Left renal cortex interstitium (tissue), 4 donors: Measurements from ENCODE around the gene ADTRP. TPM values are rescaled to one million over a fixed set of nuclear protein-coding genes. Genes with fewer than 3 reads are reported as not detected.

ENCODE experiments used
- DNase-seq, 4 donors: peaks; one replicate each; pipeline ENCODE4 v3.0.0-alpha.2; 2013; ENCODE audit warnings: low read depth in 4 of 4, low spot score in 2 of 4, missing footprints in 1 of 4
- polyA plus RNA-seq, 4 donors: library from polyadenylated mRNA; unstranded; fragments of 120-200 nt; gene quantifications; one replicate each; pipeline ENCODE4 v1.2.1, GENCODE V29; 2013; ENCODE audit not compliant: insufficient read length in 4 of 4

ADTRP gene
- polyA plus RNA-seq, 4 donors = 2.1 to 2.3 (median 2.2) TPM

GRCh38 chr6:11672256-11672655 lies 106.3 kb downstream of the ADTRP start:
- no peak for DNase-seq

- no peak for DNase-seq
Observed at GRCh38 chr6:11669696-11670095, 108.9 kb downstream of the ADTRP start.

GRCh38 chr6:11668455-11668854 lies 110.1 kb downstream of the ADTRP start:
- DNase-seq = no peak

GRCh38 chr6:11667876-11668275 lies 110.7 kb downstream of the ADTRP start:
- DNase-seq = no peak

GRCh38 chr6:11665604-11666326 lies 112.8 kb downstream of the ADTRP start:
- DNase-seq = no peak

Other genes with a start within 250 kb of the ADTRP start
- 10 to 100 TPM in 1 of 4 donors, 1 to 10 TPM in 3; 8.0 to 11.7 (median 8.3) TPM for gene TMEM170B, start 241.1 kb downstream of the ADTRP start, polyA plus RNA-seq
- gene HIVEP1, start 233.5 kb upstream of the ADTRP start, polyA plus RNA-seq = 10 to 100 TPM; 18.0 to 24.4 (median 22.6) TPM